HL-60/S4 (cell line): ENCODE results near the gene SRRM4.
"Not testable (repeated sequence)": the region's sequence is repeated elsewhere in the genome, so short reads cannot be mapped to it uniquely, and the experiment has no call there.

Experiments used
- in situ Hi-C: fragments of 300-500 bp; cut with MboI; formaldehyde crosslinking; loops from 2 replicates; pipeline ENCODE4 v1.14.3; 2022; ENCODE audit warnings: low sequenced_read_pairs

Gene SRRM4

GRCh38 chr12:119068129-119068856 is 87.0 kb downstream of the SRRM4 start:
- in situ Hi-C loops, result no loop called here

GRCh38 chr12:119069147-119069642 is 87.9 kb downstream of the SRRM4 start:
- in situ Hi-C loops, result no loop called here

GRCh38 chr12:119071176-119071575 is 89.8 kb downstream of the SRRM4 start:
- in situ Hi-C loops, result no loop called here

GRCh38 chr12:119071638-119072231 is 90.4 kb downstream of the SRRM4 start:
- in situ Hi-C loops, result no loop called here

GRCh38 chr12:119072440-119072839 is 91.1 kb downstream of the SRRM4 start:
- in situ Hi-C loops, result no loop called here

GRCh38 chr12:119075222-119075787 is 94.0 kb downstream of the SRRM4 start:
- in situ Hi-C loops, result no loop called here

GRCh38 chr12:119075918-119076317 is 94.6 kb downstream of the SRRM4 start:
- in situ Hi-C loops, result no loop called here

- in situ Hi-C loops, result no loop called here
These were observed 98.2 kb downstream of the SRRM4 start for GRCh38 chr12:119079530-119079929.

- in situ Hi-C loops, result no loop called here
These were observed 100.7 kb downstream of the SRRM4 start for GRCh38 chr12:119082016-119082415.

GRCh38 chr12:119082496-119082895 is 101.2 kb downstream of the SRRM4 start:
- in situ Hi-C loops, result no loop called here

GRCh38 chr12:119088685-119089379 is 107.5 kb downstream of the SRRM4 start:
- in situ Hi-C loops, result no loop called here

- in situ Hi-C loops, result no loop called here
These were observed 108.2 kb downstream of the SRRM4 start for GRCh38 chr12:119089380-119090013.

GRCh38 chr12:119090276-119090675 is 108.9 kb downstream of the SRRM4 start:
- in situ Hi-C loops, result no loop called here

- in situ Hi-C loops, result no loop called here
These were observed 109.5 kb downstream of the SRRM4 start for GRCh38 chr12:119090865-119091264.

- in situ Hi-C loops, result no loop called here
These were observed 115.3 kb downstream of the SRRM4 start for GRCh38 chr12:119096429-119097202.

- in situ Hi-C loops, result no loop called here
These were observed 119.6 kb downstream of the SRRM4 start for GRCh38 chr12:119100933-119101332.

- in situ Hi-C loops, result no loop called here
These were observed 120.9 kb downstream of the SRRM4 start for GRCh38 chr12:119102274-119102673.

- in situ Hi-C loops, result no loop called here
These were observed 121.4 kb downstream of the SRRM4 start for GRCh38 chr12:119102714-119103113.

GRCh38 chr12:119104969-119105368 is 123.6 kb downstream of the SRRM4 start:
- in situ Hi-C loops, result not testable (repeated sequence)

GRCh38 chr12:119113496-119113986 is 132.2 kb downstream of the SRRM4 start:
- in situ Hi-C loops, result no loop called here
